ENCODE data around the gene REST.
A peak's percentile ranks its signal among the peaks of the same experiment; 100 is the strongest.

REST gene

DNA sequence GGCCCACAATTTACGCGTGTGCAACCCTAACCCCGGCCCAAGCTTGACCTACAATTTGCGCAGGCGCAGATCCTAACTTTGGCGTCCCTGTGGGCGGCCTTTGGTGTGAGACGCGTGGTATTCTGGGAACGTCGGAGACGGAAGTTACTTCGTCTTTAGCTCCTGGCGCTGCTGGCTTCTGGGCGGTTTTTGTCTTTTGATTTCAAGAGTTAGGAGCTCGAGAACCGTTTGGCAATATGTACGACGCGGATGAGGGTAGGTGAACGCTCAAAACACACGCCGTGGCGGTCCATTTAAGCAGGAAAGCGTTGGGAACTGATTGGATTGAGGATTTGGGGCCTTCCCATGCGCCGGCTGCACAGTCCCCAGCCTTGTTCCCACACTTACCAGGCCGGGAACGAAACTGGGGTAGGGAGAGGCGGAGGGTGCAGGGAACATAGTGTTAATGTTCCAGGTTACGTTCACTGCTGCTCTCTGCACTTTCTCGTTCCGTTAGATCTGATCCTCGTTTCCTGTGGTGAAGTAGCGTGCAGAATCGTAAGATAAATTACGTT is 71.1 kb downstream of the REST start, which contains the start of gene POLR2B:
Gene POLR2B (plus strand): TSS at position 147 of the 554 bp plus-strand sequence. CDS start 90 bp downstream, at position 237.
- DNase-seq, result peak; percentile 43 to 79 (median 66)

DNA sequence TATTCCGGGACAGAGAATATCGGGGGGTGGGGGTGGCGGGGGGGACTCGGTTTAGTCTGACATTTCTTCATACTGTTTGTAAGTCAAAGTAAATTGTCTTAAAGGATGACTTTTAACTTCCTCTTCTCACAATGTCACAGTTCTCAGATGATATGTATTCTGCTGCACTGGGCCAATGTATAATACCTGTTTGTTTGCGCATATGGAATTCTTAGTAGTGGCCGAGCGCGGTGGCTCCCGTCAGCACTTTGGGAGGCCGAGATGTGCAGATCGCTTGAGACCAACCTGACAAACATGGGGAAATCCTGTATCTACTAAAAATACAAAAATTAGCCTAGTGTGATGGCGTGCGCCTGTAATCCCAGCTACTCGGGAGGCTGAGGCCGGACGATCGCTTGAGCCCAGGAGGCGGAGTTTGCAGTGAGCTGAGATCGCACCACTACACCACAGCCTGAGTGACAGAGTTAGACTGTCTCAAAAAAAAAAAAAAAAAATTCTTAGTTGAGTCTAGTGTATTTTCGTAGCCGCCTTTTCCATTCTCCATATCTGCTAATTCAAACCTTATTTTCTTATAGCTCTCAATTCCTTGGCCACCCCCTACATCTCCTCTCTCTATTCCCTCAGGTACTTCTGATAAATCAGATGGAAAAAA is 71.8 kb downstream of the REST start:
- peak in 2 of 4 experiments; percentile 2 to 3 for DNase-seq

DNA sequence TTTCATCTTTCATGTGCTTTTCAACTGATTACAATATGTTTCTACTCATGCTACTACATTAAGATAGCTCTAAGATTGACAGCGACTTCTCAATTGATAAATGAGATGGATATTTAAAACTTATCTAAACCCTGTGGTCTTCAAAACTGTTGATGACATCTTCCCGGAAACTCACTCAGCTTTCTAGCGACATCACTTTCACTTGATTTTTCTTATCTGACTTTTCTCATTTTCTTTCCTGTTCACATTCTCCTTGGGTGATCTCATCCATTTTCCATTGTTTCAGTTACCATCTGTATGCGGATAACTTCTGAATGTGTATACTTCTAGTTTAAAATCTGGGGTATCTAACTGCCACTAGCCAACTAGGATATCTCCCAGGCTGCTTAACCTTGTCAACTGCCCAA is 74.1 kb downstream of the REST start:
- DNase-seq, result no peak

DNA sequence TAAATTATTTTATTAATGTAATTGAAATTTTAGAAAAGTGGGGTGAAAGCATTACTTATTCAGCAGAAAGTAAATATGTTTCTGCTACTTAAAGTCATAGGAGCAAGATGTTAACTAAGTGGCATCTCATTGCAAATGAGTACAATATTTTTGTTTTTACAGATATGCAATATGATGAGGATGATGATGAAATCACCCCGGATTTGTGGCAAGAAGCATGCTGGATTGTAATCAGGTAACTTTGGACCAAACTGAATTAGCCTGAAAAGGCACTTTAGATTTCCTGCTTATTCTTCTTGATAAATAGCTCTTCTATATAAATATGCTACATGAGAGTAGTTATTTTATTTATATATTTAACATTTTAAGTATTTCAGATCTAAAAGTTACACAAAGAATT is 78.5 kb downstream of the REST start:
- no peak for DNase-seq

DNA sequence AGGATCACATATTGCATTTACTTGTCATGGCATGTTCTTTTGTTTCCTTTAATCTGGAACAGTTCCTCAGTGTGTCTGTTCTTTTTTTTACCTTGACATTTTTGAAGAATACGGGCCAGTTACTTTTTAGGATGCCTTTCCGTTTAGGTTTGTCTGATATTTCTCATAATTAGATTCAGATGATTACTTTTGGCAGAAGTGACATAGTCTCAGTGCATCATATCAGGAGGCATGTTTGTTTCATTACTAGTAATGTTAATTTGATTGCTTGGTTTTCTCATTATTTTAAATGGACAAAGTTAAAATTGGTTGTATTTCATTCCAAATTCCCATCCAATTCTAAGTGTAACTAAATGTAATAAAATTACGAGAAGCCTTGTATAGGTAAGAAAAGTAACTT is 79.3 kb downstream of the REST start:
- DNase-seq, result no peak

GRCh38 chr4:56990109-56990905 is 82.6 kb downstream of the REST start:
- no peak for DNase-seq

DNA sequence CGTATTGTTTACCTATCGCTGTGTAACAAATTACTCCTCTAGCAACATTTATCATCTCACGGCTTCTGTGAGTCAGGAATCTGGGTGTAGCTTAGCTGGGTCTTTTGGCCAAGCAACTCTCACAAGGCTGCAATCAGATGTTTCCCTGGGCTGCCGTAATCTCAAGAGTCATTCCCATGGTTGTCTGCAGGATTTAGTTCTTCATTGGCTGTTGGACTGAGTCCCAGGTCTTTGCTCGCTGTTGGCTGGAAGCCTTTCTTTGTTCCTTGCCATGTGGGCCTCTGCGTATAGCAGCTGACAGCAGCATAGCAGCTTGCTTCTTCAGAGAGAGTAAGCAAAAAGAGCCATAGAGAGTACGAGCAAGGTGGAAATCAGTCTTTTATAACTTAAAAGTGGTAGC is 87.8 kb downstream of the REST start:
- no peak for DNase-seq

DNA sequence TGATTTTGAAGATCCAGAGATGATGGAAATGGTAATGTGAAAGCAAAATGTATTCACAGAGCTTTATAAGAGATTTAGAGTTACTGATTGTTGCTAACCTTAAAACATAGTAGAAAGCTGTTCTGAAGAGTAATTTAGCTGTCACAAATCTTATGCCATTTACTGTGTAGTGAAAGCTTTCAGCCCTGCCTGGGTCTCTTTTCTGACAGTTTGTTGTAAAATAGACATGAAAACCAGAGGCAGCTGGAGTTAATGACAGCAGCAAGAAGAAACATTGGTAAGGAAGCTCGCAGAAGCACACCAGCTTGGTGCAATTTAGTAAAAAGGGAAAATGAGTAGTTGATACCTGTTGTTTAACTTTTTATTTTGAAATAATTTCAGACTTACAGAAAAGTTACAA is 92.1 kb downstream of the REST start:
- DNase-seq, result no peak

DNA sequence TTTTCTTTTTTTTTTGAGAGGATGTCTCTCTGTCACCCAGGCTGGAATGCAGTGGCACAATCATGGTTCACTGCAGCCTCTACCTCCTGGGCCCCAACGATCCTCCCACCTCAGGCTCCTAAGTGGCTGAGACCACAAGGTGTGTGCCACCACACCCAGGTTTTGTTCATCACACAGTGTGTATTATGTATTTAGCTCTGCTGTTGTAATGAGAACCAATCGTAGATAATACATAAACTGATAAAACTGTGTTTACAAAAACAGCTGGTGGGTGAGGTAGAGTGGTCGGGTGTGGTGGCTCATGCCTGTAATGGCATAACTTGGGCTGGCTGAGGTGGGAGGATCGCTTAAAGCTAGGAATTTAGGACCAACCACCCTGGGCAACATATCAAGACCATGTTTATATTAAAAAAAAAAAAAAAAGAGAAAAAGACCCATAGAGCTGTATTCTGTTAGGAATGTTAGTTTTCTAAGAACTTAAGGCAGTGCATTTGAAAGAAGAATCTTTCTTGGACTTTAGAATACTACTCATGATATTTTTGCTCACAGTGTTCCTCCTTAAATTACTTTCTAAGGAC is 105.9 kb downstream of the REST start:
- no peak for DNase-seq
